Measurements from ENCODE around the gene EFNA4. TPM values are rescaled to one million over a fixed set of nuclear protein-coding genes. Genes with fewer than 3 reads are reported as not detected.
"Not testable (repeated sequence)": the region's sequence is repeated elsewhere in the genome, so short reads cannot be mapped to it uniquely, and the experiment has no call there.

The EFNA4 gene
- polyA plus RNA-seq, 1 donor, result 36.0 TPM

DNA sequence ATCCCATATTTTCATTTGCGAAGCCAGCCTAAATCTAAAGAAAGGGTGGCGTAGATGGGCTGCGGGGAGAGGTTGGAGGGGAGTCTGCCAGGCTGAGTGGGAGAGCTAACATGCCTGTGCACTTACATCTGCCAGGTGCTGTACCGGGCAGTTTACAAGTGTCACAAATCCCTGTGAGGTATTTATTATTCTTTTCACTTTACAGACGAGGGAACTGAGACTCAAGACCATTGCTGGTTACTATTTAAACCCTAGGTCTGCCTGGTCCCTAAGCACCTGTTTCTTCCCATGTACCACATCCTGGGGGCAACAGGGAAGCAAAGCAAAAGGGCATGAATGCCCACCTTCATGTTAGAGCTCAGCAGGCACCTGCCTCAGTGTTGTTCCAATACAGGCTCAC, 44.8 kb downstream of the EFNA4 start:
- peak in 1 of 2 donors; percentile 53 for DNase-seq
- WGBS (ENCODE audit: insufficient coverage, low lambda C conversion rate), result no CpG with 5 or more reads among the region's 5 CpGs
- Histone ChIP-seq H3K4me3 (ENCODE audit: low read length) (no peak overlapping the region), H3K27me3 (ENCODE audit: control insufficient read depth, insufficient read depth, low read length) (no peaks in the 10 kb centered on the region), H3K9me3 (ENCODE audit: control insufficient read depth, low read depth, low read length) (no peaks in the 10 kb centered on the region), H3K36me3 (ENCODE audit: control insufficient read depth, insufficient read depth, low read length) (no peaks in the 10 kb centered on the region), H3K27ac (ENCODE audit: low read length) (peak overlapping the region; percentile 93), H3K4me1 (ENCODE audit: control insufficient read depth, insufficient read depth, low read length) (peaks cover 30% of the 10 kb centered on the region)

DNA sequence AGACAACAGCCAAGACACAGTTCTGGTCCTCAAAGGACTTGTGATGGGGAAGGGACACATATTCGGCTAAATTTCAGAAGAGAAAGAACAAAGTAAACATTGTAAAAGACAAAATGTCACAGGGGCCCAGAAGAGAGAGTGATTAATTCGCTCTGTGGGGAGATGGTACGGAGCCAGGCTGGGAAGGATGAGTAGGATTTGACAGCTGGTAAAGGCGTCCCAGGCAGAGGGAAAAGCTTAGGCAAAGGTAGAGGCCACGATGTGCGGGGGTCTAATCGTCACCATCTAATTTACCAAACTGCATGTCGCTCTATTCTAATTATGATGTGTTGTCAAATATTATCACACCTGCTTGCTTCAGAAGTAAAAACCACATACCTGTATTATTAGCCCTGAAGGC, 46.8 kb downstream of the EFNA4 start:
- WGBS (ENCODE audit: insufficient coverage, low lambda C conversion rate), result 73% methylated on average over 6 of the region's 8 CpGs
- no peak for DNase-seq
- Histone ChIP-seq H3K36me3 (ENCODE audit: control insufficient read depth, insufficient read depth, low read length) (no peaks in the 10 kb centered on the region), H3K4me1 (ENCODE audit: control insufficient read depth, insufficient read depth, low read length) (peaks cover 28% of the 10 kb centered on the region), H3K4me3 (ENCODE audit: low read length) (no peak overlapping the region), H3K9me3 (ENCODE audit: control insufficient read depth, low read depth, low read length) (no peaks in the 10 kb centered on the region), H3K27me3 (ENCODE audit: control insufficient read depth, insufficient read depth, low read length) (no peaks in the 10 kb centered on the region), H3K27ac (ENCODE audit: low read length) (no peak overlapping the region)

DNA sequence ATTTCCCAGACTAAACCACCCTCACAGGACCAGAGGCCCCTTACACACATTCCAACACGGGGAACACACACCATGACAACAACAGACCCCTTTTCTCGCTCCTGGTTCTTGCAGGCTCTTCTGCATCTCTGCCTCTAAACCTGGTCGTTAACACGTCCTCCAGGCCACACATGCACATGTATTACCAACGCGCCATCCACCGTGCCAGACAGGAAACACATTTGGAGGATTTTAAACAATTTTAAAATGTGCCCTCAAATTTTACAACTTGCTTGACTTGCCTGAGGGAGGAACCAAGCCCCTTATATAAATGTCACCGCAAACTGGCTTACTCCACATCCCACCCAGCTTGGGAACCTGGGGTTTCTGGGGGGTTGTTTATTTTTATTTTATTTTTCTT, 47.3 kb downstream of the EFNA4 start:
- no peak for DNase-seq
- no peak overlapping the region for H3K4me3 ChIP-seq (ENCODE audit: low read length)
- H3K9me3 ChIP-seq (ENCODE audit: control insufficient read depth, low read depth, low read length), result no peaks in the 10 kb centered on the region
- no peak overlapping the region for H3K27ac ChIP-seq (ENCODE audit: low read length)
- no peaks in the 10 kb centered on the region for H3K27me3 ChIP-seq (ENCODE audit: control insufficient read depth, insufficient read depth, low read length)
- no peaks in the 10 kb centered on the region for H3K36me3 ChIP-seq (ENCODE audit: control insufficient read depth, insufficient read depth, low read length)
- 90% methylated on average over 3 of the region's 8 CpGs for WGBS (ENCODE audit: insufficient coverage, low lambda C conversion rate)
- H3K4me1 ChIP-seq (ENCODE audit: control insufficient read depth, insufficient read depth, low read length), result peaks cover 24% of the 10 kb centered on the region

DNA sequence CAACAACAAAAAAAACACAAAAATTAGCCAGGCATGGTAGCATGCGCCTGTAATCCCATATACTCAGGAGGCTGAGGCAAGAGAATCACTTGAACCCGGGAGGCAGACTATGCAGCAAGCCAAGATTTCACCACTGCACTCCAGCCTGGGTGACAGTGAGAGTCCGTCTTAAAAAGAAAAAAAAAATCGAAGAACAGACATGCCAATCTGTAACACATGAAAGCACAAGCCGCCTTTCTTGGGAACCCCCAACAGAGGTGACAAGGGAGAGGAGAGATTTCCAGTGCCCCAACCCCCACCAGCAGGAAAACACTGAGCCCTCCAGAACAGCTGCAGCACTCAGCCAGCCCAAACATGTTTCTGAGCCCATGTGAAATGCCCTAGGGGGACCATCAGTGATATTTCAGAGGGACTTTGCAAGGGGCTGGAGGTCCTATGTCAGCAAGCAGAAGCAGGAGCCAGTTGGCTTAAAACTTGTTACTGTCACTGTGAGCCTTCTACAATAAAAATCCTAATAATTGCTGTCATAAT, 50.0 kb downstream of the EFNA4 start:
- H3K27ac ChIP-seq (ENCODE audit: low read length), result no peak overlapping the region
- no peaks in the 10 kb centered on the region for H3K27me3 ChIP-seq (ENCODE audit: control insufficient read depth, insufficient read depth, low read length)
- H3K4me3 ChIP-seq (ENCODE audit: low read length), result no peak overlapping the region
- H3K4me1 ChIP-seq (ENCODE audit: control insufficient read depth, insufficient read depth, low read length), result peaks cover under 1% of the 10 kb centered on the region
- WGBS (ENCODE audit: insufficient coverage, low lambda C conversion rate), result 100% methylated on average over 1 of the region's 5 CpGs
- no peaks in the 10 kb centered on the region for H3K36me3 ChIP-seq (ENCODE audit: control insufficient read depth, insufficient read depth, low read length)
- H3K9me3 ChIP-seq (ENCODE audit: control insufficient read depth, low read depth, low read length), result no peaks in the 10 kb centered on the region
- DNase-seq, result no peak

DNA sequence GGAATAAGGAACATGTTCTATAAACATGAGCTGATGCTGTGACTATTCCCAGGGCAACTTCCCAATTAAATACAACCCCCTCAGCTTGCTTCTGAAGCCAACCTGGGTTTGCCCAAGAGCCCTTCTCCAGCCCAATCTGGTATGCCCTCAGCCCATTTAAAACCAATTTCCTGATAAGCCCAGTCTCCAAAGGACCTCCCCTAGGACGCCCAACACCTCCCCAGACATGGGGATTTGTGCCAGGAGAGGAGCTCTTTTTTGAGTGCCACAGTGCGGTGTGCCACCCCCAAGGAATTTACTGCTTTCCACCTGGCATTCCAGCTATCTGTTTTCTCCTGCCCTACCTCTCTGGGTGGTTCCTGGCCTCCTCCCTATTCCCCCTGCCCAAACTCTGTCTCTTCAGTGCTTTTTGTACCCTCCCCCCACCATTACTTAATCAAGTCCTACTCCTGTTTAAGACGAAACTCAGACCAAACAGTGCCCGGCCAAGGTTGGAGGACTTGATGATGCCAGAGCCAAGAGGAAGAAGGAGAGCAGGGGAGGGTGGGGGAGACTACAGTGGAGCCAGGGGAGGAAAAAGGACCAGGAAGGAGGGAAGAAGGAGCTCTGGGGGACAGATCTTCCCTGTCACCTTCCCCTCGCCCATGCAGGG, 52.7 kb downstream of the EFNA4 start:
- Histone ChIP-seq H3K4me3 (ENCODE audit: low read length) (no peak overlapping the region), H3K4me1 (ENCODE audit: control insufficient read depth, insufficient read depth, low read length) (peaks cover 11% of the 10 kb centered on the region), H3K36me3 (ENCODE audit: control insufficient read depth, insufficient read depth, low read length) (no peaks in the 10 kb centered on the region), H3K9me3 (ENCODE audit: control insufficient read depth, low read depth, low read length) (no peaks in the 10 kb centered on the region), H3K27ac (ENCODE audit: low read length) (no peak overlapping the region), H3K27me3 (ENCODE audit: control insufficient read depth, insufficient read depth, low read length) (no peaks in the 10 kb centered on the region)
- 100% methylated on average over 1 of the region's 5 CpGs for WGBS (ENCODE audit: insufficient coverage, low lambda C conversion rate)
- no peak for DNase-seq

DNA sequence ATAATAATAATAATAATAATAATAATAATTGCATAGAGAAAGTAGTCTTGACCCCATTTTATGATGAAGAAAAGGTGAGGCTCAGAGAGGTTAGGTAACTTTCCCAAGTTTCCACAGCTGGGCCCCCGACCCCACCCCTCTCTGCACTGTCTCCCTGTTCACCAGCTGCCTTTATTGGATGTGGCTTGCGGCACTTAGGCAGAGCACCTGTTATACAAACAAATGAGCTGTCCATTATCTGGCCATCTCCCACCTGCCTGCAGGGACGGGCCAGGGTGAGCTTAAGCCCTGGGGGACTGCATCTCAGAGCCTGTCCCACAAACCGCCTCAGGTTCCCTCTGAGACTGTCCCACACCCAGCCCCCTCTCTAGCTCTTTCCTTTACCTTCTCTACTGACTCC, 54.1 kb downstream of the EFNA4 start:
- Histone ChIP-seq H3K27ac (ENCODE audit: low read length) (no peak overlapping the region), H3K4me3 (ENCODE audit: low read length) (no peak overlapping the region), H3K36me3 (ENCODE audit: control insufficient read depth, insufficient read depth, low read length) (no peaks in the 10 kb centered on the region), H3K9me3 (ENCODE audit: control insufficient read depth, low read depth, low read length) (no peaks in the 10 kb centered on the region), H3K27me3 (ENCODE audit: control insufficient read depth, insufficient read depth, low read length) (no peaks in the 10 kb centered on the region), H3K4me1 (ENCODE audit: control insufficient read depth, insufficient read depth, low read length) (peaks cover 12% of the 10 kb centered on the region)
- peak in 1 of 2 donors; percentile 36 for DNase-seq
- WGBS (ENCODE audit: insufficient coverage, low lambda C conversion rate), result no CpG with 5 or more reads among the region's 4 CpGs

DNA sequence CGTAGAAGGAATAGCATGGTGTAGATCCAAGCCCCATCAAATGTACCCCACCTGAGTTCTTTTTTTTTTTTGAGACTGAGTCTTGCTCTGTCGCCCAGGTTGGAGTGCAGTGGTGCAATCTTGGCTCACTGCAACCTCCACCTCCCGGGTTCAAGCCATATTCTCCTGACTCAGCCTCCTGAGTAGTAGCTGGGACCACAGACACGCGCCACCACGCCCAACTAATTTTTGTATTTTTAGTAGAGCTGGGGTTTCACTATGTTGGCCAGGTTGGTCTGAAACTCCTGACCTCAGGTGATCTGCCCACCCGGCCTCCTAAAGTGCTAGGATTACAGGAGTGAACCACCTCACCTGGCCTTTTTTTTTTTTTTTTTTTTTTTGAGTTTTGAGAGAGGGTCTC, 54.5 kb downstream of the EFNA4 start:
- DNase-seq; H3K36me3 ChIP-seq (ENCODE audit: control insufficient read depth, insufficient read depth, low read length); H3K4me3 ChIP-seq (ENCODE audit: low read length); H3K9me3 ChIP-seq (ENCODE audit: control insufficient read depth, low read depth, low read length); H3K27ac ChIP-seq (ENCODE audit: low read length); H3K27me3 ChIP-seq (ENCODE audit: control insufficient read depth, insufficient read depth, low read length): not testable (repeated sequence)
- peaks cover 12% of the 10 kb centered on the region for H3K4me1 ChIP-seq (ENCODE audit: control insufficient read depth, insufficient read depth, low read length)
- no CpG with 5 or more reads among the region's 7 CpGs for WGBS (ENCODE audit: insufficient coverage, low lambda C conversion rate)

Other genes starting within 250 kb of the EFNA4 start
- 4.7 TPM for gene KCNN3, start 193.5 kb upstream of the EFNA4 start, polyA plus RNA-seq
- 40.4 TPM for gene PMVK, start 127.0 kb upstream of the EFNA4 start, polyA plus RNA-seq
- 78.8 TPM for gene PBXIP1, start 107.6 kb upstream of the EFNA4 start, polyA plus RNA-seq
- gene PYGO2, start 102.0 kb upstream of the EFNA4 start, polyA plus RNA-seq, result 32.0 TPM
- 76.4 TPM for gene SHC1, start 93.0 kb upstream of the EFNA4 start, polyA plus RNA-seq
- gene CKS1B, start 89.1 kb upstream of the EFNA4 start, polyA plus RNA-seq, result 65.6 TPM
- 28.0 TPM for gene FLAD1, start 80.4 kb upstream of the EFNA4 start, polyA plus RNA-seq
- gene LENEP, start 70.2 kb upstream of the EFNA4 start, polyA plus RNA-seq, result 0.33 TPM
- gene ZBTB7B, start 60.9 kb upstream of the EFNA4 start, polyA plus RNA-seq, result 45.1 TPM
- 4.1 TPM for gene DCST2, start 30.0 kb upstream of the EFNA4 start, polyA plus RNA-seq
- gene DCST1, start 29.9 kb upstream of the EFNA4 start, polyA plus RNA-seq, result 0.88 TPM
- 38.6 TPM for gene ADAM15, start 12.4 kb upstream of the EFNA4 start, polyA plus RNA-seq
- gene EFNA3, start 15.1 kb downstream of the EFNA4 start, polyA plus RNA-seq, result 9.6 TPM
- 96.1 TPM for gene EFNA1, start 64.1 kb downstream of the EFNA4 start, polyA plus RNA-seq
- 57.4 TPM for gene SLC50A1, start 72.1 kb downstream of the EFNA4 start, polyA plus RNA-seq
- gene DPM3, start 76.8 kb downstream of the EFNA4 start, polyA plus RNA-seq, result 59.1 TPM
- 142 TPM for gene KRTCAP2, start 109.6 kb downstream of the EFNA4 start, polyA plus RNA-seq
- gene TRIM46, start 110.1 kb downstream of the EFNA4 start, polyA plus RNA-seq, result 2.9 TPM
- gene THBS3, start 144.2 kb downstream of the EFNA4 start, polyA plus RNA-seq, result 40.9 TPM
- gene MTX1, start 145.0 kb downstream of the EFNA4 start, polyA plus RNA-seq, result 38.6 TPM
- 19.4 TPM for gene ENTREP3, start 191.7 kb downstream of the EFNA4 start, polyA plus RNA-seq
- gene SCAMP3, start 198.6 kb downstream of the EFNA4 start, polyA plus RNA-seq, result 55.5 TPM
- gene CLK2, start 209.8 kb downstream of the EFNA4 start, polyA plus RNA-seq, result 68.7 TPM
- gene HCN3, start 213.7 kb downstream of the EFNA4 start, polyA plus RNA-seq, result 18.3 TPM
- 55.6 TPM for gene PKLR, start 237.7 kb downstream of the EFNA4 start, polyA plus RNA-seq
- 170 TPM for gene FDPS, start 245.1 kb downstream of the EFNA4 start, polyA plus RNA-seq